ENCODE measurements around the gene DBNL.

The DBNL gene

GRCh38 chr7:44094883-44095592 is 50.5 kb downstream of the DBNL start:
- DNase-seq (ENCODE audit: insufficient read length) (no peak), FAIRE-seq (no peak)

GRCh38 chr7:44095781-44096180 is 51.3 kb downstream of the DBNL start:
- no peak for TF ChIP-seq TAF1 (IDR thresholded peaks at IDR 0.05; ENCODE audit: borderline replicate concordance, low read depth, low read length)
- FAIRE-seq (no peak), DNase-seq (ENCODE audit: insufficient read length) (no peak)

More at GRCh38 chr7:44094883-44095592, 50.5 kb downstream of the DBNL start:
- TF ChIP-seq TAF1 (IDR thresholded peaks at IDR 0.05; ENCODE audit: borderline replicate concordance, low read depth, low read length) (no peak), POLR2AphosphoS5 (IDR thresholded peaks at IDR 0.05; ENCODE audit: low read depth, low read length) (no peak), POLR2A (IDR thresholded peaks at IDR 0.05; ENCODE audit: low read depth, low read length) (no peak)

- DNase-seq (ENCODE audit: insufficient read length), result no peak
- peak; percentile 9 for FAIRE-seq
- TF ChIP-seq POLR2A (IDR thresholded peaks at IDR 0.05; ENCODE audit: low read depth, low read length), result no peak
- no peak for TF ChIP-seq TAF1 (IDR thresholded peaks at IDR 0.05; ENCODE audit: borderline replicate concordance, low read depth, low read length)
- no peak for TF ChIP-seq POLR2AphosphoS5 (IDR thresholded peaks at IDR 0.05; ENCODE audit: low read depth, low read length)
Measured at GRCh38 chr7:44096326-44096881, 51.9 kb downstream of the DBNL start.

GRCh38 chr7:44097064-44097932 is 52.8 kb downstream of the DBNL start:
- FAIRE-seq (peak; percentile 50), DNase-seq (ENCODE audit: insufficient read length) (no peak)
- TF ChIP-seq TAF1 (IDR thresholded peaks at IDR 0.05; ENCODE audit: borderline replicate concordance, low read depth, low read length), result no peak

- TF ChIP-seq POLR2A (IDR thresholded peaks at IDR 0.05; ENCODE audit: low read depth, low read length), result no peak
- TF ChIP-seq POLR2AphosphoS5 (IDR thresholded peaks at IDR 0.05; ENCODE audit: low read depth, low read length), result no peak
- TF ChIP-seq TAF1 (IDR thresholded peaks at IDR 0.05; ENCODE audit: borderline replicate concordance, low read depth, low read length), result no peak
- no peak for FAIRE-seq
- no peak for DNase-seq (ENCODE audit: insufficient read length)
Measured at GRCh38 chr7:44098092-44099068, 53.9 kb downstream of the DBNL start.

- TF ChIP-seq POLR2AphosphoS5 (IDR thresholded peaks at IDR 0.05; ENCODE audit: low read depth, low read length) (no peak), TAF1 (IDR thresholded peaks at IDR 0.05; ENCODE audit: borderline replicate concordance, low read depth, low read length) (no peak), POLR2A (IDR thresholded peaks at IDR 0.05; ENCODE audit: low read depth, low read length) (no peak)
- FAIRE-seq (no peak), DNase-seq (ENCODE audit: insufficient read length) (no peak)
Measured at GRCh38 chr7:44099669-44100068, 55.2 kb downstream of the DBNL start.

GRCh38 chr7:44100458-44101302 is 56.2 kb downstream of the DBNL start:
- DNase-seq (ENCODE audit: insufficient read length), result no peak
- no peak for TF ChIP-seq TAF1 (IDR thresholded peaks at IDR 0.05; ENCODE audit: borderline replicate concordance, low read depth, low read length)
- no peak for TF ChIP-seq POLR2A (IDR thresholded peaks at IDR 0.05; ENCODE audit: low read depth, low read length)
- TF ChIP-seq POLR2AphosphoS5 (IDR thresholded peaks at IDR 0.05; ENCODE audit: low read depth, low read length), result no peak
- no peak for FAIRE-seq

- FAIRE-seq, result peak; percentile 38
- no peak for DNase-seq (ENCODE audit: insufficient read length)
Measured at GRCh38 chr7:44101303-44101965, 56.9 kb downstream of the DBNL start.

GRCh38 chr7:44101966-44102845 is 57.7 kb downstream of the DBNL start:
- no peak for TF ChIP-seq POLR2AphosphoS5 (IDR thresholded peaks at IDR 0.05; ENCODE audit: low read depth, low read length)
- no peak for TF ChIP-seq POLR2A (IDR thresholded peaks at IDR 0.05; ENCODE audit: low read depth, low read length)
- no peak for TF ChIP-seq TAF1 (IDR thresholded peaks at IDR 0.05; ENCODE audit: borderline replicate concordance, low read depth, low read length)
- DNase-seq (ENCODE audit: insufficient read length) (no peak), FAIRE-seq (no peak)

More at GRCh38 chr7:44101303-44101965, 56.9 kb downstream of the DBNL start:
- TF ChIP-seq TAF1 (IDR thresholded peaks at IDR 0.05; ENCODE audit: borderline replicate concordance, low read depth, low read length) (no peak), POLR2AphosphoS5 (IDR thresholded peaks at IDR 0.05; ENCODE audit: low read depth, low read length) (no peak), POLR2A (IDR thresholded peaks at IDR 0.05; ENCODE audit: low read depth, low read length) (no peak)
